Hepatocyte (in vitro differentiated cells): ENCODE data around the gene RMP24.

Experiments used
- CTCF ChIP-seq: fragments of 200-600 bp; sonication (generic); IDR thresholded peaks from 2 replicates; pipeline ENCODE4 v1.5.1; 2016; ENCODE audit warnings: antibody characterized with exemption, mild to moderate bottlenecking; ENCODE audit not compliant: poor library complexity
- EZH2 ChIP-seq: fragments of 200-600 bp; sonication (generic); IDR thresholded peaks from 2 replicates; pipeline ENCODE4 v1.6.1; 2016; ENCODE audit warnings: antibody characterized with exemption, mild to moderate bottlenecking, borderline replicate concordance

- TF ChIP-seq EZH2 (no peak), CTCF (no peak)
Measured at GRCh38 chr18:35979112-35979511, 6.6 kb downstream of the RMP24 start.
